HG02610 (cell line): ENCODE data around the gene FOXN1.
A peak's percentile ranks its signal among the peaks of the same experiment; 100 is the strongest.

Source experiments
- ATAC-seq: cut with Tn5 transposase; IDR thresholded peaks from one replicate; pipeline ENCODE4 v1.9.1; 2021; ENCODE audit warnings: mild to moderate bottlenecking, moderate library complexity; ENCODE audit not compliant: unreplicated experiment

The FOXN1 gene

DNA sequence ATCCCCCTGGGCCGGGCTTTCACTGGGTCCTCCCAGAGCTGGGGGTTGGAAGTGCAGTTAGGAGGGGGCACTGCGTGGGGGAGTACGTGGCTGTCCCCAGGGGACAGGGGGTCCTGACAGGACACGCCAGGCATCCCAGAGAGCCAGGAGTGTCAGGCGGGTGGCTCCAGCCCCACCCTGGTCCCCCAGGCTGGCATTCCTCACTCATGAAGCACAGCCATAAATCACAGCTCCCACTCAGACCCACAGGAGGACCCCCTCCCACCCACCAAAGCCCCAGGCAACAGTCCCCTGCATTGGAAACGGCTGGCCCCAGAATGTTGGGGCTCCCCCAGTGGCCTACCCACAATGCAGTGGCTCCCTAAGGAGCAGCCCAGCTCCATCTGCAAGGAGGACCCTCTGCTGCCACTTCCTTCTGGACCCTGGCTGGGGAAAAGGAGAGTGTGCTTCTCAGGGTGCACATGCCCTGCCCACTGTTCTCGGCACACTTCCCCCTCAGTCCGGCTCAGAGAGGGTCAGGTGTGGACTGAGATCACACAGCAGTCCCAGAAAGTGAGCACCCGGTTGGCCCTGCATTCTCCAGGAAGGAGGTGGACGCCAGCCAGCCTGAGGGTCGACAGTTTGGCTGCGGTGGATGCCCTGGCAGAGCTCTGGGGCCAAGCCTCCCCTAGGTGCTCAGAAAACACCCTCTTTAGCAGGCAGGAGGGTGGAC is 7.3 kb upstream of the FOXN1 start:
- ATAC-seq, result no peak

- no peak for ATAC-seq
Observed at GRCh38 chr17:28499364-28499664, 6.8 kb upstream of the FOXN1 start.

DNA sequence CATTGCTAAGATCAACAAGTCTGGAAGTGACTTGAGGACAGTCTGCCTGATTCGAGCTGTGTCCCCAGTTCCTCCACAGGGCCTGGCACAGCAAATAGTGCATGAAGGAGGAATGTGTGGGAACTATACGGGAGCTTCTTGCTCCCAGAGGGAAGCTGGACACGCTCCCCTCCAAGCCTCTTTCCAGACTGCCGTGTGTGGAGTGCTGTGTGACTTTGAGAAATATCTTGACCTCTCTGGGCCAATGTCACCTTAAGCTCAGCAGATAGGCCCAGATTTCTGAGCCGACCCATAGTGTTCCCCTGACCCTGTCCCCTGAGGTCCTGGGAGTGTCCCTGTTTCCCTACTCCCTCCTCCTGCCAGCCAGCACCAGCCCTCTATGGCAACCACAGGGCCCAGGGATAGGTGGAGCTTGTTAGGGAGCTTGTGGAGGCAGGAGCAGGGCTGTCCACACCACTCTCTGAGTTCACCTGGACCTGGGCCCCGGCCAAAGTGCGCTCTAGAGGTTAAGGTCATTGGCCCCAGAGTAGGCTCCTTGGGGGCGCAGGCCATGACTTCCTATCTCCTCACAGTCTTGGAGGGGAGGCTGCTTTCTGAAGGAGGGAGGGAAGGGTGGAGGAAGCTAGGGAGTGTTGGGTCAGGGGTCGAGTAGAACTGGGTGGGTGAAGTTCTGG is 6.3 kb upstream of the FOXN1 start:
- no peak for ATAC-seq

DNA sequence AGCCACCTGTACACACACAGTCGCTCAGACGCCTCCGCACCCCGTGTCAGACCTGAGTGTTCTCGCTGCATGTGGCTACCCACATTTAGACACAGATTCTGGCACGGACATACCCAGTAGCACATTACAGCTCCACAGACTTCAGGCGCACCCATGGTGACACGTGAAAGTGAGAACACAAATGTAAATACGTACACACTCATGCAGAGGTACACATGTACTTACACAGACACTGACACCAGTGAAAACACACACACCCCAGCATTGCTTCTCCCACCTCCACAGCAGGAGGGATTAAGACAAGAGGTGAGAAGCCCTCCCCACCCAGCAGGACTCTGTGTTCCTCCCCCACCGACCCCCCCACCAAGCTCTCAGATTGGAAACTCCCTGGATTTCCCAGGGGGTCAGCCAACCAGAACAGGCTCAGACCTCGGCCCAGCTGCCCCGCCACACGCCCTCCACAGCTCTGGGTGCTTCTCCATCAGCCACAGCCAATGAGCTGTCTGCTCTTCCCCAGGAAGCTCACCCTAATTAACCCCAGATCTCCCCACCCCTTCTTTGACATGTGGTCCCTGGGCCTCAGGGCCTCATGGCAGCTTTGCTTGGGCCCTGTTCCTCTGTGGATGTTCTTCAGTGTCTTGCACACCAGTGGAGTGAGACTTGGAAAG is 5.3 kb upstream of the FOXN1 start:
- peak; percentile 68 for ATAC-seq

DNA sequence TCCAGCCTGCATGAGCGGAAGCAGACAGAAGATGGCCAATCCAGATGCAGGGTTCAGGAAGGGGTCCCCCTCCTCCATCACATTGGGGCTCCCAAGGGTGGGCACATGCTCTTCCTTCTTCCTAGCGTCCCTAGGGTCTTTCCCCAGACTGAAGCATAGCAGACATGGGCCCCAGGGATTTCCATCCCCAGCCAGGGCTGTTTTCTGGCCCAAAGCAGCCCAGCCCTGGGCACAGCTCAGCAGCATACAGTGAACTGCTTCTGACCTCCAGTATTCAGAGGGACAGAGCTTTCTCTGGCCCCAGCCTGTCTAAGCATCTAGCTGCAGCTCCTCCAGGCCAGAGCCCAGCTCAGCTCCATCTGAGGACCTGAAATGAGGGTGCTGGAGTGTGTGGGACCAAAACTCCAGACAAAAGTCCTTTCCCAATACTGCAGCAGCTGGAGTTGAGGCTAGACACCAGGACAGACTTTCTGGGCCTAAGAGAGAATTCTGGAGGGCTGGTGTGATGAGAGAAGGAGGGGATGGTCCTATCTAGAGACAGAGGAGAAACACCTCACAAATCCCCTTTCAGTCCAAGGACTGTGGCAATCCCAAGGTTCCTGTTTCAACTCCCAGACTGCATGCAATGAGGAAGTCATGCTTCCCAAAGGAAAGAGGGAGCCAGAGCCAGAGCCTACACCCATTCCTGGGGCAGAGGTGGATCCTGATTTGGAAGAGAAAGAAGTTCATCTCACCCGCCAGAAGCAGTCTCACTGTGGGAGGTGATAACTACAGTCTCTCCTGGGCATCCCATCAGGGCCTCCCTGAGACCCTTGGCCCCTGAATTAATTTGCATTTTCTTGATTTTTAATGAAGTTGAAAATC is 4.5 kb upstream of the FOXN1 start:
- no peak for ATAC-seq

- no peak for ATAC-seq
Observed at GRCh38 chr17:28503420-28503819, 2.7 kb upstream of the FOXN1 start.

- ATAC-seq, result no peak
Observed at GRCh38 chr17:28506763-28507487, 777 bp downstream of the FOXN1 start.

GRCh38 chr17:28507567-28508203 is 1.5 kb downstream of the FOXN1 start:
- no peak for ATAC-seq

- ATAC-seq, result no peak
Observed at GRCh38 chr17:28508211-28508724, 2.1 kb downstream of the FOXN1 start.

DNA sequence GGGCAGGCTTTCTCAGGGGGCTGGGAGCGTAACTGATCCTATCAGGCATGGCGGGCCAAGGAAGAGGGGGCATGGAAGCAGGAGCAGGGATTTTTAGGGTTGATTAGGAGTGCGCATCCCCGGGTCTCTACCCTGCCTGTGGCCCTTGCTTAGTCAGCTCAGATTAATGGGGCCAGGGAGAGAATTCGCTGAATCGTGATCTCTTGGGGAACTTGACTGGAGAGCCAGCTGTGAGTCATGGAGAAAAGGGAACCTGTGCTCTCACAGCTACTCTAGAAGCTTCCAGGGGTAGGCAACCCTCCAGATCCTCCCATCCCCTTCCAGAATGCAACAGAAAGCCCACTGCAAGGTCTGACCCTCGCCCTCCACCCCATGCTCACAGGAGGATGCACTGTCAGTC is 3.6 kb downstream of the FOXN1 start:
- ATAC-seq, result no peak

GRCh38 chr17:28511858-28512461 is 5.8 kb downstream of the FOXN1 start:
- no peak for ATAC-seq

- no peak for ATAC-seq
Observed at GRCh38 chr17:28513476-28513875, 7.3 kb downstream of the FOXN1 start.

GRCh38 chr17:28514561-28515002 is 8.4 kb downstream of the FOXN1 start:
- ATAC-seq, result no peak

DNA sequence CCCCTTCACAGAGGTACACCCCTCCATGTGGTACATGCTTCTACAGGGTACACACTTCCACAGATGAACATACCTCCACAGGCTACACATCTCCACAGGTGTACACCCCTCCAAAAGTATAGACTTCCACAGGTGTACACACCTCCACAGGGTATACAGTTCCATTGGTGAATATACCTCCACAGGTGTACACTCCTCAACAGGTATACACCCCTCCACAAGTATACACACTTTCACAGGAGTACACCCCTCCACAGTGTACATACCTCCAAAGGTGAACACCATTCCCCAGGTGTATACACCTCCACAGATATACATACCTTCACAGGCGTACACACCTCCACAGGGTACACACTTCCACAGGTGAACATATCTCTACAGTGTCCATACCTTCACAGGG is 9.4 kb downstream of the FOXN1 start:
- no peak for ATAC-seq

DNA sequence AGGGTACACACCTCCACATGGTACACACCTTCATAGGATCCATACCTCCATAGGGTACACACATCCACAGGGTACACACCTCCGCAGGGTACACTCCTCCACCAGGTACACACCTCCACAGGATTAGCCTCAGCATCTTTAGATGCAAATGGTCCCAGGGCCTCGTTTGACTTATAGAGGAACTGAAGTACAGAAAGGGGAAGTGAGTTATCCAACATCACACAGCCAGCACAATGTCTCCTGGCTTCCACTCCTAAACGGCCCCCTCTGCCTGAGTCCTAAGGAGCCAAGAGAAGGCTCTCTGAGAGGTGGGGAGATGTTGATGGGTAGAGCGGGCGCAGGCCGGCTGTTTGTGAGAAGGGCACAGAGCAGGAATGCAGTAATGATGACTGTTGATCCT is 12.0 kb downstream of the FOXN1 start:
- no peak for ATAC-seq

GRCh38 chr17:28518578-28518977 is 12.4 kb downstream of the FOXN1 start:
- no peak for ATAC-seq

GRCh38 chr17:28519236-28519635 is 13.1 kb downstream of the FOXN1 start:
- ATAC-seq, result no peak

DNA sequence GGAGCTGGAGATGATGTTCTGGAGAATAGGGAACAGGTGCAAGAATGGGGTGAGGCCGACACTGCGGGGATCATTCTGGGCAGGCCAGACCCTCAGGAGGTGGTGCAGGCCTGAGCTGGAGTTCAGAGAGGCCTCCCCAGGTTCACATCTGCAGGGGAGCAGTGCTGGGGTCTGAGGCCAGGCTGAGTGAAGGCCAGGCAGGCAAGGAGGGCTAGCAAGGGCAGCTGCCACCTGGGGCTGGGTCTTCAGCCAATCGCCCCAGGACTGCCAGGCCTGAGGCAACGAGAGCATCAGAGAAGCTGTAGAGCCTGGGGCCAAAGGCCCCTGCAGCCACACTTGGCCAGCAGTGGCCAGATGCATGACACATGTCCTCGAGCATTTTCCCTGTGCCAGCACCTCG is 14.5 kb downstream of the FOXN1 start:
- ATAC-seq, result no peak

GRCh38 chr17:28521311-28522085 is 15.3 kb downstream of the FOXN1 start:
- no peak for ATAC-seq
